Fibroblast of pulmonary artery (primary cell): Measurements from ENCODE around the gene PCGF1.

ENCODE experiments used
- DNase-seq: peaks from one replicate; pipeline ENCODE4 v3.0.0-alpha.2; 2010; ENCODE audit warnings: low read depth
- H3K4me3 ChIP-seq: replicated peaks from 2 replicates; pipeline ENCODE4 v1.5.1; 2011; ENCODE audit warnings: low read depth, mild to moderate bottlenecking, control low read depth, low read length, moderate library complexity
- TF ChIP-seq, protein P1 (sequence below): IDR thresholded peaks from 2 replicates; pipeline ENCODE4 v1.5.1; 2011; ENCODE audit warnings: mild to moderate bottlenecking, control low read depth, low read length, inconsistent platforms; ENCODE audit errors: missing control alignments

PCGF1 gene

DNA sequence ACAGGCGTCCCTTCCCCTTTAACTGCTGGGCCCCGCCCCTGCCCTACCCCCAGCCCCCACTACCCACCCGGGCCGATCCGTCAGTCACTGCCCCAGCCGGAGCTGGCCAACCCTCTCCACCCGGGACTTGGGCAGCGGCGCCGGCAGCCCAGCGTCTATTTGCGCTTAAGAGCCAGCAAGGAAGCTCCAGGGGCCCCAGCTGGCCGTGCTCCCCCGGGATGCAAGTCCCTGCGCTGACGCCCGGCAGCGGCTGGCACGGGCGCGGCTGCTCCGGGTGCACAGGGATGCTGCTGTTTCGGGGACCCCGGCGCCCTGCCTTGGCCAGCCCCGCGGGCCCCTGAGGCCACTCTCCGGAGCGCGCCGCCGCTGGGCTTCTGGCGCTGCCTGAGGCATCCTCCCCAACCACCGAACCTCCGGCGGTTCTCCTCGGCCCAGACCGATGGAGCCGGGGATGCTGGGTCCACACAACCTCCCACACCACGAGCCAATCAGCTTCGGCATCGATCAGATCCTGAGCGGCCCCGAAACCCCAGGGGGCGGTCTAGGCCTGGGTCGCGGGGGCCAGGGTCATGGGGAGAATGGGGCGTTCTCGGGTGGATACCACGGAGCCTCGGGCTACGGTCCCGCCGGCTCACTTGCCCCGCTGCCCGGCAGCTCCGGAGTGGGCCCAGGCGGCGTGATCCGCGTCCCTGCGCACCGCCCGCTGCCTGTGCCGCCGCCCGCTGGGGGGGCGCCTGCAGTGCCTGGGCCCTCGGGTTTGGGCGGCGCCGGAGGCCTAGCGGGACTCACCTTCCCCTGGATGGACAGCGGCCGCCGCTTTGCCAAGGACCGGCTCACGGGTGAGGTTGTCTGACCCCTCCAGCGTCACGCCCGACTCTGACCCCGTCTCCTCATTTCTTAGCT, 7.1 kb upstream of the PCGF1 start, which contains the start of gene TLX2:
Gene TLX2 (plus strand): TSS at position 83 of the 903 bp plus-strand sequence. CDS start 357 bp downstream, at position 440.
- no peak for DNase-seq
- no peak within 1 kb of the TSS for H3K4me3 ChIP-seq
- TF ChIP-seq, protein P1, sequence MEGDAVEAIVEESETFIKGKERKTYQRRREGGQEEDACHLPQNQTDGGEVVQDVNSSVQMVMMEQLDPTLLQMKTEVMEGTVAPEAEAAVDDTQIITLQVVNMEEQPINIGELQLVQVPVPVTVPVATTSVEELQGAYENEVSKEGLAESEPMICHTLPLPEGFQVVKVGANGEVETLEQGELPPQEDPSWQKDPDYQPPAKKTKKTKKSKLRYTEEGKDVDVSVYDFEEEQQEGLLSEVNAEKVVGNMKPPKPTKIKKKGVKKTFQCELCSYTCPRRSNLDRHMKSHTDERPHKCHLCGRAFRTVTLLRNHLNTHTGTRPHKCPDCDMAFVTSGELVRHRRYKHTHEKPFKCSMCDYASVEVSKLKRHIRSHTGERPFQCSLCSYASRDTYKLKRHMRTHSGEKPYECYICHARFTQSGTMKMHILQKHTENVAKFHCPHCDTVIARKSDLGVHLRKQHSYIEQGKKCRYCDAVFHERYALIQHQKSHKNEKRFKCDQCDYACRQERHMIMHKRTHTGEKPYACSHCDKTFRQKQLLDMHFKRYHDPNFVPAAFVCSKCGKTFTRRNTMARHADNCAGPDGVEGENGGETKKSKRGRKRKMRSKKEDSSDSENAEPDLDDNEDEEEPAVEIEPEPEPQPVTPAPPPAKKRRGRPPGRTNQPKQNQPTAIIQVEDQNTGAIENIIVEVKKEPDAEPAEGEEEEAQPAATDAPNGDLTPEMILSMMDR, result no peak

DNA sequence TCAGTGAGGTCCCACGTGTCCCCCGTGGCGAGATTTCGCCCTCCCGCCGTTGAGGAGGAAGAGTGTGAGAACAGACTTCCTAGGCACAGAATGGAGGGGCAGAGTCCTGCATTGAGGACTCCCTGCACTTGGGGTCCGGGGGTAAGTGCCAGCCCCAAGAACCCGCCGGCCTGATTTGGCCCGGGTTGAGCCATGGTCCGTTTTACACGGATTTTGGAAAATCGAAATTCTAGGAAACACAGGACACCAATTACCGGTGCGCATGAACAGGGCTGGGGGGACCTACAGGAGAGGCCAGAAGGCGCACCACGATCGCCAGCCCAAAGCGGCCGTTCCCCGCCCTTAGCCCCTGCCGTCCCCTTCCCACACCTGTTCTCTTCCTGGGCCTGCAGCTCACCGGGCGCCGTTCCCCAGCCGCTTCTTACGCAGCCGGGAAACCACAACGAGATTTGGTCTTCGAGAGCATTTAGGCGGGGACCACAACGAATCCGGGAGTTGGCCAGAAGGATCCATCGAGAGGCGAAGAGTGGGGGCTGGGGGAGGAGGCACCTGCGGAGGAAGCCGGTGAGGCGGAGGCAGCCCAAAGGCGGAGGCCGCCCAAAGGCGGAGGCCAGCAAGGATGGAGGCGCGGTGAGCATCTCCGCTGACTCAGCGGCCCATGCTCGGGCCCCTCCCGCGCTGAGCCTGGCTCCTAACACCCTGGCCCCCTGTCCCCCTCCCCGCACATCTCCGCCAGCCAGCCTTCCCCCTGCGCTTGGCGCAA, 6.3 kb upstream of the PCGF1 start:
- no peak for DNase-seq
- TF ChIP-seq, protein P1, result no peak
- no peak overlapping the region for H3K4me3 ChIP-seq

DNA sequence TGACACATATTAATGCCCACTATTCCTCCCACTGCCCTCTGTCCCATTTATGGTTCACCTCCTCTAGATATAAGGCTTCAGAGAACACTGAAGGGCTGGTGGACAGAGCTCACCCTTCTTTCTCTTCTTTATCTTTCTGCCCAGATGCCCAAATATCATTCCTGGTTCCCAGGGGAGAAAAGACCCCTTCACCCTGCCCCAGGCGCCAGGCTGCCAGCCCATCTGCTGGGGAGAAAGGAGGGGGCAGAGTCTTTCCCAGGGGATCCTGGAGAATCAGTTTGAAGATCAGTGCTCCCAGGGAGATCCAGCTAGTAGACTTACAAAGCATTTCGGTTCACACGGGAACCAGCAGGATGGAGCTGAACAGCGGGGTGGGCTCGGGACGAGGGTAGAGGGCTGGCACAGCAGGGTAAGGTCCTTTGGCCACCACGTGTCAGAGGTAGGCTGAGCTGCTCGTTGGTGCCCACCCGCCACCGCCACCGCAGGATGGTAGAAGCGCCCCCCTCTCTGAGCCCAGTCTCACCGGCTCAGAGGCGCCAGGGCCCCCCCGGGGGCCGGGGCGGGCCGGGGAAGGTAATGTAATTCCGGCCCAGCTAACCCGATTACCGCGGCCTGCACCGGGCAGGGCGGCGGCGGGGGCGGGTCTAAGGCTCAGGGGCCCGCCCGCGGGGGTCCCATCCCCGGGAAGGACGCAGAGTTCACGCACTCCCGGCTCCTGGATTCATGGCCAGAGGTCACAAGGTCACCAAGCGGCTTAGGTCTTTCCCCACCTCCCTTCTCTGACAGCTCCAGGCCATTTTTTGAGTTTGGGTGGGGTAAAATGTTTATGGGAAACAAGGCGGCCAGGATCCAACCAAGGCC, 5.5 kb upstream of the PCGF1 start:
- TF ChIP-seq, protein P1, result no peak
- H3K4me3 ChIP-seq, result no peak overlapping the region
- DNase-seq, result no peak

DNA sequence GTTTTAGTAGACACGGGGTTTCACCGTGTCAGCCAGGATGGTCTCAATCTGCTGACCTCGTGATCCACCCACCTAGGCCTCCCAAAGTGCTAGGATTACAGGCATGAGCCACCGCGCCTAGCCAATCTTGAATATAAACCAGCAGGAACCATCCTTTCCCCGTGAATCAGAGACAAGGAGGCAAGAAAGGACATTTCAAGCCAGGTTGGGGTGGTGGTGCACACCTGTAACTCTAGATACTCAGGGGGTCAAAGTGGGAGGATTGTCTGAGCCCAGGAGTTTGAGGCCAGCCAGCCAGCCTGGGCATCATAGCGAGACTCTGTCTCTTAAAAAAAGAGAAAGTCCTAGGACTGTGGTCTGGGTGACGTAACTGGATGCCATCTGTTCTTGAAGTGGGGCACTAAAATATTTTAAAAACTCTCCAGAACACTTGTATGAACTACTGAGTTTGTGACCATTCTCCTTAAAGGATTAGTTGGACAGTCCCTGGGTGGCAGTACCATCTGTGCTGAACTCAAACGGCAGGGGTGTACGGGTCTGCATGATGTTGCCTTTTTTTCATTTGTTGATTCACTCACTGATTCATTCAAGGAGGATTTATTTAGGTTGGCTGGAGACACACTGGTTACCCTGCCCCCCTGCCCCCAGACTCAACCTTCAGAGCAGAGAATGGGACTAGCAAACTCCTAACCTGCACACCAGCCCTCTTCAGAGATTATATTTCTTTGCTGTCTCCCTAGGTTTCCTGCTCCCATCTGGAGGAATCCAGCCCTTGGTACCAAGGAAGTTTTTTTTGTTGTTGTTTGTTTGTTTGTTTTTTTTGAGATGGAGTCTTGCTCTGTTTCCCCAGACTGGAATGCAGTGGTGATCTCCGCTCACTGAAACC, 3.9 kb upstream of the PCGF1 start:
- TF ChIP-seq, protein P1, result no peak
- no peak overlapping the region for H3K4me3 ChIP-seq
- no peak for DNase-seq

DNA sequence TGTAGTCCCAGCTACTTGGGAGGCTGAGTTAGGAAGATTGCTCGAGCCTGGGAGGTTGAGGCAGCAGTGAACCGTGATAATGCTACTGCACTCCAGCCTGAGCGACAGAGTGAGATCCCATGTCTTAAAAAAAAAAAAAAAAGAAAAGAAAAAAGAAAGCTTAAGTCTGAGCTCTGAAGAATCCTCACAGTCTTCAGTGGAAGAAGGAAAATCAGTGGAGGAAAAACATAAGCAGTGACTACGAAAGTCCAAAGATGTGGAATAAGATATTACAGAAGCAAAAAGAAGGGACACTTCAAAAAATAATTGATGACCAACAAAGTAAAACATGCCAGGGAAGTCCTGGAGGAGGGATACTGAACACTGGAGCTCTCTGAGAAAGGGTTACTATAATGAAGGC, 2.8 kb upstream of the PCGF1 start:
- TF ChIP-seq, protein P1, result no peak
- no peak for DNase-seq
- no peak overlapping the region for H3K4me3 ChIP-seq

DNA sequence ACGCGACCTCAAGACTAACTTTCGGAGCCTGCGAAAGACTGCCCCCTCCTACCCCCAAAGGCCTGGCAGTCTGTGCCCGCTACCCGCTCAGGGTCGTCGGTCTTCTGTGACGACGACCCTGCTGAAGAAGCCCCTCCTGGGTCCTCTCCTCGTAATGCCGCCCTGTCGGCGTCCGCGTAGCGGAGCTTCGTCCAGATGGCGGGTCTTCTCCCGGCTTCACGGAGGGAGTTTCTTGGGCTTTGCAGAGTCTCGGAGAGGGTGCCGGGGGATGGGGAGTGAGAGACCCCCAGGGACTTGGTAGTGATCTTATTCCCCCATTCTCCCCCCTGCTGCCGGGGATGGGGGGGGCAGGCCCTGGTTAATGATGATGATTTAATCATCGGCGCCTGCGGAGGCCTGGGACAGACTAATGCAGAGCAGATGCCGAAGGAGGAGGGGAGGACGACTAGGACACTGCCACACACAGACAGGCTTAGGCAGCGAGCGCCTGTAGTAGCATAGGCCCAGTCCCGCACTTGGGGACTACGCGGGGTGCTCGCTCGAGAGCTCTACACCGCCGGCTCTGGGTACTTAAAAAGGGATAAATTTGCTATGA, 528 bp upstream of the PCGF1 start:
- H3K4me3 ChIP-seq, result peak overlapping the region; percentile 95
- TF ChIP-seq, protein P1, result no peak
- peak; percentile 29 for DNase-seq
